Caco-2 (cell line): Measurements from ENCODE around the gene ROBO1. TPM values are rescaled to one million over a fixed set of nuclear protein-coding genes. Genes with fewer than 3 reads are reported as not detected.

Experiments
- BruUV-seq: library from RNA; stranded (reverse); fragments of 400-500 nt; replicated peaks from 2 replicates; lab custom pipeline; 2021; lab: Mats Ljungman, UMichigan
- CTCF ChIA-PET: fragments of 300-600 bp; sonication (Branson Sonifier 250); formaldehyde crosslinking; loops from one replicate; lab custom pipeline; 2022; ENCODE audit warnings: antibody characterized with exemption; lab: Charles Lee
- POLR2A ChIA-PET: fragments of 300-600 bp; sonication (Branson Sonifier 250); formaldehyde crosslinking; loops from one replicate; lab custom pipeline; 2022; ENCODE audit warnings: antibody characterized with exemption; lab: Charles Lee
- DNase-seq, 2 experiments: peaks; one replicate each; pipeline versions ENCODE4 v3.0.0 to v3.0.0-alpha.2; 2020 to 2022
- H3K27me3 ChIP-seq: replicated peaks from 2 replicates; pipeline ENCODE4 v1.6.0; 2011; ENCODE audit warnings: low read length; ENCODE audit not compliant: control insufficient read depth, insufficient read depth
- H3K36me3 ChIP-seq: 2 replicates; pipeline ENCODE4 v1.5.1; 2011; ENCODE audit warnings: low read length; ENCODE audit not compliant: control insufficient read depth, insufficient read depth
- H3K4me1 ChIP-seq: fragments of 250-450 bp; sonication (Bioruptor Pico); 2 replicates; pipeline ENCODE4 v1.5.1; 2020; ENCODE audit warnings: mild to moderate bottlenecking
- H3K4me3 ChIP-seq: 2 replicates; pipeline ENCODE4 v1.5.1; 2011; ENCODE audit warnings: low read depth, mild to moderate bottlenecking, control low read depth, low read length
- H3K9me3 ChIP-seq: fragments of 250-450 bp; sonication (Bioruptor Pico); 2 replicates; pipeline ENCODE4 v1.5.1; 2020; ENCODE audit warnings: mild to moderate bottlenecking, moderate library complexity
- H3K27ac Mint-ChIP-seq: one replicate; pipeline ENCODE4 v1.8.0; 2022; ENCODE audit warnings: mixed read lengths; ENCODE audit not compliant: unreplicated experiment
- H3K27me3 Mint-ChIP-seq: one replicate; pipeline ENCODE4 v1.8.0; 2022; ENCODE audit warnings: mixed read lengths; ENCODE audit not compliant: insufficient read depth, unreplicated experiment
- H3K36me3 Mint-ChIP-seq: one replicate; pipeline ENCODE4 v1.8.0; 2022; ENCODE audit warnings: mild to moderate bottlenecking, mixed read lengths; ENCODE audit not compliant: insufficient read depth, unreplicated experiment
- H3K4me1 Mint-ChIP-seq: one replicate; pipeline ENCODE4 v1.8.0; 2022; ENCODE audit warnings: low read depth, mixed read lengths; ENCODE audit not compliant: unreplicated experiment
- H3K4me3 Mint-ChIP-seq: one replicate; pipeline ENCODE4 v1.8.0; 2022; ENCODE audit warnings: mild to moderate bottlenecking, moderate library complexity, mixed read lengths; ENCODE audit not compliant: unreplicated experiment
- H3K9me3 Mint-ChIP-seq: one replicate; pipeline ENCODE4 v1.8.0; 2022; ENCODE audit warnings: mixed read lengths; ENCODE audit not compliant: unreplicated experiment
- intact Hi-C: fragments of 100-400 bp; cut with micrococcal nuclease; formaldehyde crosslinking; loops from one replicate; pipeline ENCODE4 v1.10.0; 2022; ENCODE audit not compliant: unreplicated experiment
- total RNA-seq: library from RNA; stranded (reverse); gene quantifications from 2 replicates; pipeline ENCODE4 v1.2.3, GENCODE V29; 2022
- TF ChIP-seq, protein P1 (sequence below), 2 experiments: fragments of 200-600 bp in 1 of 2; IDR thresholded peaks; 1 replicate in 1 of 2; 2 replicates in 1 of 2; pipeline versions ENCODE4 v1.5.1 to v1.8.0; 2011 to 2022; ENCODE audit warnings: antibody characterized with exemption in 1 of 2, control low read depth in 1 of 2, inconsistent platforms in 1 of 2, low read depth in 1 of 2, low read length in 1 of 2, mild to moderate bottlenecking in 1 of 2, moderate library complexity in 1 of 2; ENCODE audit not compliant: insufficient read depth in 1 of 2, severe bottlenecking in 1 of 2, unreplicated experiment in 1 of 2

The ROBO1 gene
- total RNA-seq, 1 experiment from 2014 or later, result 1.8 TPM

GRCh38 chr3:78666470-78666800 lies 1101.4 kb downstream of the ROBO1 start:
- Mint-ChIP-seq H3K36me3 (no peaks in the 10 kb centered on the region), H3K9me3 (no peaks in the 10 kb centered on the region), H3K27me3 (peaks cover 5% of the 10 kb centered on the region), H3K27ac (no peak overlapping the region), H3K4me1 (no peaks in the 10 kb centered on the region), H3K4me3 (no peak overlapping the region)
- BruUV-seq, result no TSS peak
- no peaks in the 10 kb centered on the region for H3K4me1 ChIP-seq
- H3K27me3 ChIP-seq, result no peaks in the 10 kb centered on the region
- H3K9me3 ChIP-seq, result no peaks in the 10 kb centered on the region
- TF ChIP-seq, protein P1, sequence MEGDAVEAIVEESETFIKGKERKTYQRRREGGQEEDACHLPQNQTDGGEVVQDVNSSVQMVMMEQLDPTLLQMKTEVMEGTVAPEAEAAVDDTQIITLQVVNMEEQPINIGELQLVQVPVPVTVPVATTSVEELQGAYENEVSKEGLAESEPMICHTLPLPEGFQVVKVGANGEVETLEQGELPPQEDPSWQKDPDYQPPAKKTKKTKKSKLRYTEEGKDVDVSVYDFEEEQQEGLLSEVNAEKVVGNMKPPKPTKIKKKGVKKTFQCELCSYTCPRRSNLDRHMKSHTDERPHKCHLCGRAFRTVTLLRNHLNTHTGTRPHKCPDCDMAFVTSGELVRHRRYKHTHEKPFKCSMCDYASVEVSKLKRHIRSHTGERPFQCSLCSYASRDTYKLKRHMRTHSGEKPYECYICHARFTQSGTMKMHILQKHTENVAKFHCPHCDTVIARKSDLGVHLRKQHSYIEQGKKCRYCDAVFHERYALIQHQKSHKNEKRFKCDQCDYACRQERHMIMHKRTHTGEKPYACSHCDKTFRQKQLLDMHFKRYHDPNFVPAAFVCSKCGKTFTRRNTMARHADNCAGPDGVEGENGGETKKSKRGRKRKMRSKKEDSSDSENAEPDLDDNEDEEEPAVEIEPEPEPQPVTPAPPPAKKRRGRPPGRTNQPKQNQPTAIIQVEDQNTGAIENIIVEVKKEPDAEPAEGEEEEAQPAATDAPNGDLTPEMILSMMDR (IDR thresholded peaks at IDR 0.05; ENCODE audit: insufficient read depth in 1 of 2, low read depth in 1 of 2, low read length in 1 of 2, severe bottlenecking in 1 of 2, unreplicated experiment in 1 of 2), result no peak
- no peaks in the 10 kb centered on the region for H3K36me3 ChIP-seq
- intact Hi-C loops, result no loop called here
- CTCF ChIA-PET, result no interaction called here
- POLR2A ChIA-PET, result no interaction called here
- no peak for DNase-seq
- H3K4me3 ChIP-seq, result no peak overlapping the region

- Mint-ChIP-seq H3K4me1 (no peaks in the 10 kb centered on the region), H3K27ac (no peak overlapping the region), H3K9me3 (no peaks in the 10 kb centered on the region), H3K4me3 (no peak overlapping the region), H3K27me3 (peaks cover 5% of the 10 kb centered on the region), H3K36me3 (no peaks in the 10 kb centered on the region)
- H3K9me3 ChIP-seq, result no peaks in the 10 kb centered on the region
- H3K4me1 ChIP-seq, result no peaks in the 10 kb centered on the region
- no peak overlapping the region for H3K4me3 ChIP-seq
- no TSS peak for BruUV-seq
- TF ChIP-seq, protein P1 (IDR thresholded peaks at IDR 0.05; ENCODE audit: insufficient read depth in 1 of 2, low read depth in 1 of 2, low read length in 1 of 2, severe bottlenecking in 1 of 2, unreplicated experiment in 1 of 2), result no peak
- ChIA-PET POLR2A (no interaction called here), CTCF (no interaction called here)
- H3K27me3 ChIP-seq, result no peaks in the 10 kb centered on the region
- intact Hi-C loops, result no loop called here
- H3K36me3 ChIP-seq, result no peaks in the 10 kb centered on the region
- DNase-seq, result no peak
These were observed 1101.9 kb downstream of the ROBO1 start for GRCh38 chr3:78665776-78666469.

DNA sequence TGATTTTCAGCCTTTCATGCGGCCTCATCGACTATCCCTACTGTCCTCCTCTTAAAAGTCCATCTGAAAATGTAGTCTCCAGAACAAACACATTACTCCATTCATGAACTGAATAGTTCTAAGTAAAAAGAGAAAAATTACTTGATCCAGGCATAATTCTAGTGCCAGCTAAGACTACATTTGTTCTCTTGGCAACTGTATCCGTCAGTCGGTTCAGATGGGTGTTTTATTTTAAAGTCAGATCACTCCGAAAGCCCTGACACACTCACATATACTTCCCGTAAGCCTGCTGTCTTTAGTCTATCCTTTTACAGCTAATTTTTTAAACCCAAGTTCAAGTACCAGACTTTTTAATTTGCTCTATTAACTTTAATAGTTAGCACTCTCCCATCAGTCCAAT lies 1102.7 kb downstream of the ROBO1 start:
- Histone ChIP-seq H3K36me3 (no peaks in the 10 kb centered on the region), H3K4me3 (no peak overlapping the region), H3K27me3 (no peaks in the 10 kb centered on the region), H3K9me3 (no peaks in the 10 kb centered on the region), H3K4me1 (no peaks in the 10 kb centered on the region)
- H3K4me3 Mint-ChIP-seq, result no peak overlapping the region
- TF ChIP-seq, protein P1 (IDR thresholded peaks at IDR 0.05; ENCODE audit: insufficient read depth in 1 of 2, low read depth in 1 of 2, low read length in 1 of 2, severe bottlenecking in 1 of 2, unreplicated experiment in 1 of 2), result no peak
- ChIA-PET CTCF (no interaction called here), POLR2A (no interaction called here)
- H3K27me3 Mint-ChIP-seq, result peaks cover 5% of the 10 kb centered on the region
- no peaks in the 10 kb centered on the region for H3K9me3 Mint-ChIP-seq
- no peak overlapping the region for H3K27ac Mint-ChIP-seq
- intact Hi-C loops, result no loop called here
- H3K4me1 Mint-ChIP-seq, result no peaks in the 10 kb centered on the region
- no peak for DNase-seq
- no TSS peak for BruUV-seq
- no peaks in the 10 kb centered on the region for H3K36me3 Mint-ChIP-seq
